ENCODE data around the gene AKAP12. TPM values are rescaled to one million over a fixed set of nuclear protein-coding genes. Genes with fewer than 3 reads are reported as not detected.
"Not testable (repeated sequence)": the region's sequence is repeated elsewhere in the genome, so short reads cannot be mapped to it uniquely, and the experiment has no call there.

Gene AKAP12
- total RNA-seq, 1 donor from 2014 or later, result 5.0 TPM

- no peak for FAIRE-seq
- H3K27me3 ChIP-seq (ENCODE audit: control insufficient read depth, insufficient read depth, low read length), result no peaks in the 10 kb centered on the region
- no peaks in the 10 kb centered on the region for H3K36me3 ChIP-seq (ENCODE audit: control insufficient read depth, insufficient read depth, low read length)
- H3K4me3 ChIP-seq (ENCODE audit: low read depth, low read length), result no peak overlapping the region
- DNase-seq (ENCODE audit: low read depth), result no peak
- TF ChIP-seq CTCF (IDR thresholded peaks at IDR 0.05; ENCODE audit: insufficient read depth, low read length, severe bottlenecking), result no peak
Measured at GRCh38 chr6:151338651-151339200, 99.0 kb downstream of the AKAP12 start.

- no peak for DNase-seq (ENCODE audit: low read depth)
- TF ChIP-seq CTCF (IDR thresholded peaks at IDR 0.05; ENCODE audit: insufficient read depth, low read length, severe bottlenecking), result no peak
- Histone ChIP-seq H3K4me3 (ENCODE audit: low read depth, low read length) (no peak overlapping the region), H3K27me3 (ENCODE audit: control insufficient read depth, insufficient read depth, low read length) (no peaks in the 10 kb centered on the region), H3K36me3 (ENCODE audit: control insufficient read depth, insufficient read depth, low read length) (no peaks in the 10 kb centered on the region)
- FAIRE-seq, result no peak
Measured at GRCh38 chr6:151339369-151339768, 99.6 kb downstream of the AKAP12 start.

GRCh38 chr6:151340219-151340978, 100.6 kb downstream of the AKAP12 start:
- no peak overlapping the region for H3K4me3 ChIP-seq (ENCODE audit: low read depth, low read length)
- TF ChIP-seq CTCF (IDR thresholded peaks at IDR 0.05; ENCODE audit: insufficient read depth, low read length, severe bottlenecking), result no peak
- H3K27me3 ChIP-seq (ENCODE audit: control insufficient read depth, insufficient read depth, low read length), result no peaks in the 10 kb centered on the region
- peak; percentile 47 for FAIRE-seq
- no peaks in the 10 kb centered on the region for H3K36me3 ChIP-seq (ENCODE audit: control insufficient read depth, insufficient read depth, low read length)
- DNase-seq (ENCODE audit: low read depth), result no peak

- TF ChIP-seq CTCF (IDR thresholded peaks at IDR 0.05; ENCODE audit: insufficient read depth, low read length, severe bottlenecking), result no peak
- DNase-seq (ENCODE audit: low read depth), result no peak
- Histone ChIP-seq H3K4me3 (ENCODE audit: low read depth, low read length) (no peak overlapping the region), H3K27me3 (ENCODE audit: control insufficient read depth, insufficient read depth, low read length) (no peaks in the 10 kb centered on the region), H3K36me3 (ENCODE audit: control insufficient read depth, insufficient read depth, low read length) (no peaks in the 10 kb centered on the region)
- FAIRE-seq, result no peak
Measured at GRCh38 chr6:151341476-151342195, 101.9 kb downstream of the AKAP12 start.

- not testable (repeated sequence) for FAIRE-seq; DNase-seq (ENCODE audit: low read depth)
Measured at GRCh38 chr6:151342750-151343149, 103.0 kb downstream of the AKAP12 start.

GRCh38 chr6:151349651-151350270, 110.0 kb downstream of the AKAP12 start:
- H3K36me3 ChIP-seq (ENCODE audit: control insufficient read depth, insufficient read depth, low read length), result peaks cover 1% of the 10 kb centered on the region
- no peak for TF ChIP-seq CTCF (IDR thresholded peaks at IDR 0.05; ENCODE audit: insufficient read depth, low read length, severe bottlenecking)
- no peak for FAIRE-seq
- H3K4me3 ChIP-seq (ENCODE audit: low read depth, low read length), result no peak overlapping the region
- DNase-seq (ENCODE audit: low read depth), result no peak
- H3K27me3 ChIP-seq (ENCODE audit: control insufficient read depth, insufficient read depth, low read length), result no peaks in the 10 kb centered on the region

More at GRCh38 chr6:151342750-151343149, 103.0 kb downstream of the AKAP12 start:
- not testable (repeated sequence) for H3K27me3 ChIP-seq (ENCODE audit: control insufficient read depth, insufficient read depth, low read length); H3K4me3 ChIP-seq (ENCODE audit: low read depth, low read length); H3K36me3 ChIP-seq (ENCODE audit: control insufficient read depth, insufficient read depth, low read length)
